HEK293 (cell line): Measurements from ENCODE around the gene ZSCAN4.

Experiments
- CTCF ChIA-PET: fragments of 350-600 bp; formaldehyde crosslinking; extraction: SDS; loops from one replicate; lab custom pipeline; 2021; ENCODE audit warnings: antibody characterized with exemption; lab: Yijun Ruan, JAX
- POLR2A ChIA-PET: fragments of 300-600 bp; formaldehyde crosslinking; extraction: SDS; loops from one replicate; lab custom pipeline; 2020; ENCODE audit warnings: antibody characterized with exemption, inconsistent platforms; lab: Yijun Ruan, JAX
- H3K27ac ChIP-seq: fragments of 200-500 bp; sonication (Bioruptor generic); 2 replicates; pipeline ENCODE4 v1.5.1; 2014; ENCODE audit warnings: low read depth, low read length, control low read depth, inconsistent platforms; ENCODE audit errors: extremely low read depth
- H3K36me3 ChIP-seq, 2 experiments: fragments of 200-500 bp in 1 of 2; sonication (Bioruptor generic) in 1 of 2; 1 replicate in 1 of 2; 2 replicates in 1 of 2; pipeline ENCODE4 v1.5.1; 2014 to 2017; ENCODE audit warnings: inconsistent platforms in 2 of 2, low read length in 2 of 2; ENCODE audit not compliant: control insufficient read depth in 2 of 2, insufficient read depth in 1 of 2
- H3K4me1 ChIP-seq: fragments of 200-500 bp; sonication (Bioruptor generic); 2 replicates; pipeline ENCODE4 v1.5.1; 2014; ENCODE audit warnings: mild to moderate bottlenecking, low read length, inconsistent platforms; ENCODE audit not compliant: control insufficient read depth, insufficient read depth
- H3K4me3 ChIP-seq: 2 replicates; pipeline ENCODE4 v1.5.1; 2011; ENCODE audit warnings: low read depth, mild to moderate bottlenecking, control low read depth, low read length, moderate library complexity
- H3K9me3 ChIP-seq: fragments of 200-500 bp; sonication (Bioruptor generic); 2 replicates; pipeline ENCODE4 v1.5.1; 2014; ENCODE audit warnings: low read depth, low read length, inconsistent platforms; ENCODE audit not compliant: control insufficient read depth, insufficient read depth
- EGR2 ChIP-seq: fragments of 450-650 bp; formaldehyde crosslinking; IDR thresholded peaks from 2 replicates; pipeline ENCODE4 v1.5.1; 2016; ENCODE audit warnings: low read depth, missing biosample characterization, missing genetic modification characterization
- OSR2 ChIP-seq: fragments of 450-650 bp; formaldehyde crosslinking; IDR thresholded peaks from 2 replicates; pipeline ENCODE4 v1.5.1; 2016; ENCODE audit warnings: missing biosample characterization, missing genetic modification characterization
- SP3 ChIP-seq: fragments of 450-650 bp; formaldehyde crosslinking; IDR thresholded peaks from 2 replicates; pipeline ENCODE4 v1.5.1; 2016; ENCODE audit warnings: missing biosample characterization, missing genetic modification characterization
- ZIC2 ChIP-seq: fragments of 450-650 bp; formaldehyde crosslinking; IDR thresholded peaks from 2 replicates; pipeline ENCODE4 v1.5.1; 2016; ENCODE audit warnings: missing biosample characterization, missing genetic modification characterization
- ZNF174 ChIP-seq: fragments of 450-650 bp; formaldehyde crosslinking; IDR thresholded peaks from 2 replicates; pipeline ENCODE4 v1.5.0; 2017; ENCODE audit warnings: missing biosample characterization, mild to moderate bottlenecking, missing genetic modification characterization
- ZNF202 ChIP-seq: fragments of 450-650 bp; formaldehyde crosslinking; IDR thresholded peaks from 2 replicates; pipeline ENCODE4 v1.5.1; 2016; ENCODE audit warnings: missing biosample characterization, missing genetic modification characterization, borderline replicate concordance
- ZNF239 ChIP-seq: fragments of 450-650 bp; formaldehyde crosslinking; IDR thresholded peaks from 2 replicates; pipeline ENCODE4 v1.5.1; 2016; ENCODE audit warnings: missing biosample characterization, missing genetic modification characterization
- ZNF311 ChIP-seq: fragments of 450-650 bp; formaldehyde crosslinking; IDR thresholded peaks from 2 replicates; pipeline ENCODE4 v1.5.1; 2017; ENCODE audit warnings: missing biosample characterization, missing genetic modification characterization, borderline replicate concordance
- ZNF341 ChIP-seq: fragments of 450-650 bp; formaldehyde crosslinking; IDR thresholded peaks from 2 replicates; pipeline ENCODE4; 2016; ENCODE audit warnings: low read depth, missing biosample characterization, missing genetic modification characterization
- ZNF561 ChIP-seq: fragments of 450-650 bp; IDR thresholded peaks from 2 replicates; pipeline ENCODE4 v1.5.1; 2018; ENCODE audit warnings: missing biosample characterization, missing genetic modification characterization, borderline replicate concordance
- ZNF600 ChIP-seq: fragments of 450-650 bp; formaldehyde crosslinking; IDR thresholded peaks from 2 replicates; pipeline ENCODE4 v1.5.1; 2016; ENCODE audit warnings: missing biosample characterization, missing genetic modification characterization
- ZNF621 ChIP-seq: fragments of 450-650 bp; formaldehyde crosslinking; IDR thresholded peaks from 2 replicates; pipeline ENCODE4 v1.5.1; 2017; ENCODE audit warnings: missing biosample characterization, missing genetic modification characterization
- ZNF843 ChIP-seq: fragments of 450-650 bp; formaldehyde crosslinking; IDR thresholded peaks from 2 replicates; pipeline ENCODE4 v1.5.1; 2016; ENCODE audit warnings: missing biosample characterization, missing genetic modification characterization
- ZSCAN16 ChIP-seq: fragments of 450-650 bp; formaldehyde crosslinking; IDR thresholded peaks from 2 replicates; pipeline ENCODE4 v1.5.1; 2016; ENCODE audit warnings: missing biosample characterization, missing genetic modification characterization
- TF ChIP-seq, protein P1 (sequence below): fragments of 450-650 bp; formaldehyde crosslinking; IDR thresholded peaks from 2 replicates; pipeline ENCODE4 v1.5.1; 2016; ENCODE audit warnings: missing biosample characterization, missing genetic modification characterization
- TF ChIP-seq, protein P2 (sequence below): fragments of 450-650 bp; formaldehyde crosslinking; IDR thresholded peaks from 2 replicates; pipeline ENCODE4 v1.5.1; 2017; ENCODE audit warnings: missing biosample characterization, missing genetic modification characterization
- TF ChIP-seq, protein P3 (sequence below): fragments of 450-650 bp; formaldehyde crosslinking; IDR thresholded peaks from 2 replicates; pipeline ENCODE4 v1.5.1; 2016; ENCODE audit warnings: missing biosample characterization, missing genetic modification characterization
- TF ChIP-seq, protein P4 (sequence below): fragments of 450-650 bp; formaldehyde crosslinking; IDR thresholded peaks from 2 replicates; pipeline ENCODE4 v1.5.1; 2016; ENCODE audit warnings: missing biosample characterization, missing genetic modification characterization
- TF ChIP-seq, protein P5 (sequence below): fragments of 450-650 bp; formaldehyde crosslinking; IDR thresholded peaks from 2 replicates; pipeline ENCODE4 v1.5.1; 2016; ENCODE audit warnings: missing biosample characterization, missing genetic modification characterization
- TF ChIP-seq, protein P6 (sequence below): fragments of 450-650 bp; formaldehyde crosslinking; IDR thresholded peaks from 2 replicates; pipeline ENCODE4 v1.5.1; 2016; ENCODE audit warnings: missing biosample characterization, missing genetic modification characterization

Gene ZSCAN4

DNA sequence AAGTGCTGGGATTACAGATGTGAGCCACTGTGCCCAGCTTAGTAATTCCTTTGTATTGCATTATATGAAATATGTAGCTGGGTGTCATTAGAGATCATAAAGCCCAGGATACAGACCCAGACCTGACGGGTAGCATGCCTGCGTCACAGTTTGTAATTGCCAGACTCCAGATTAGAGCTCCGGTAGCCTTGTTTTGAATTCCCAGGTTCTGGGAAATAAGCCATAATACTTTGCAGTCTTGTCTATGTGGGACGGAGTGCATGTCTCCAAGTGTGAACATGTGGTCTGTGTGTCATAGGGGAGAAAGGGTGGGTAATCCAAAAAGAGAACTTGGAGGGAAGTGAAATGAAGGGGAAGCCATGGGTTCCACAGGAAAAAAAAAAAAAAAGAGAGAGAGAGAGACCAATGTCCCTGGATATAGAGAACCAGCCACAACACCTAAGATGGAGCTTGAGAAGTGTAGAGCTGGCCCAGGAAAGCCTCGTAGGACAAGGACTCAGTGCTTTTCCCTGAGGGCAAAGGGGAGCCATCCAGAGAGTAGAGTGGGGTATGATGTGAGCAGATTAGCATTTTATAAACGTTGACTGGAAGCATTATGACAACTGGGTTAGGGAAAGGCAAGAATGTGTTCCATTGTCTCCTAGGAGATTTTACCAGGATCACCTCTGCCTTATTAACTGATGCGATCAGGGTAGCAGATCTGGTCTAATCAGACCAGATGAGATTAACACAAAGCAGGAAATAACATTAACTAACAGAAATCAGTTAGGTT lies 2.6 kb downstream of the ZSCAN4 start (continued):
- TF ChIP-seq, protein P1, sequence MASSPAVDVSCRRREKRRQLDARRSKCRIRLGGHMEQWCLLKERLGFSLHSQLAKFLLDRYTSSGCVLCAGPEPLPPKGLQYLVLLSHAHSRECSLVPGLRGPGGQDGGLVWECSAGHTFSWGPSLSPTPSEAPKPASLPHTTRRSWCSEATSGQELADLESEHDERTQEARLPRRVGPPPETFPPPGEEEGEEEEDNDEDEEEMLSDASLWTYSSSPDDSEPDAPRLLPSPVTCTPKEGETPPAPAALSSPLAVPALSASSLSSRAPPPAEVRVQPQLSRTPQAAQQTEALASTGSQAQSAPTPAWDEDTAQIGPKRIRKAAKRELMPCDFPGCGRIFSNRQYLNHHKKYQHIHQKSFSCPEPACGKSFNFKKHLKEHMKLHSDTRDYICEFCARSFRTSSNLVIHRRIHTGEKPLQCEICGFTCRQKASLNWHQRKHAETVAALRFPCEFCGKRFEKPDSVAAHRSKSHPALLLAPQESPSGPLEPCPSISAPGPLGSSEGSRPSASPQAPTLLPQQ (tag by site-specific recombination), result no peak
- TF ChIP-seq ZNF561 (no peak), ZNF174 (tag by site-specific recombination) (no peak)

DNA sequence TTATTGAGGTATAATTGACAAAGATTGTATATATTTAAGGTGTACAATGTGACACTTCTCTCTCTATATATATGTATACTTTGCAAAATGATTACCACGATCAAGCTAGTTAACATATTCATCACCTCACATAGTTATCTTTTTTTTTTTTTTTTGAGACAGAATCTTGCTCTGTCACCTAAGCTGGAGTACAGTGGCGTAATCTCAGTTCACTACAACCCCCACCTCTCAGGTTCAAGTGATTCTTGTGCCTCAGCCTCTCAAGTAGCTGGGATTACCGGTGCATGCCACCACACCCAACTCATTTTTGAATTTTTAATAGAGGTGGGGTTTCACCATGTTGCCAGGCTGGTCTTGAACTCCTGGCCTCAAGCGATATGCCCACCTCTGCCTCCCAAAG lies 3.7 kb downstream of the ZSCAN4 start:
- CTCF ChIA-PET, result interaction anchor here (1.0 to 1.1 kb wide), 2 partner anchors 9 to 40 kb away, joined by 4 to 6 read pairs; partner anchors contain the start of gene ZNF551
- H3K9me3 ChIP-seq, result no peaks in the 10 kb centered on the region

DNA sequence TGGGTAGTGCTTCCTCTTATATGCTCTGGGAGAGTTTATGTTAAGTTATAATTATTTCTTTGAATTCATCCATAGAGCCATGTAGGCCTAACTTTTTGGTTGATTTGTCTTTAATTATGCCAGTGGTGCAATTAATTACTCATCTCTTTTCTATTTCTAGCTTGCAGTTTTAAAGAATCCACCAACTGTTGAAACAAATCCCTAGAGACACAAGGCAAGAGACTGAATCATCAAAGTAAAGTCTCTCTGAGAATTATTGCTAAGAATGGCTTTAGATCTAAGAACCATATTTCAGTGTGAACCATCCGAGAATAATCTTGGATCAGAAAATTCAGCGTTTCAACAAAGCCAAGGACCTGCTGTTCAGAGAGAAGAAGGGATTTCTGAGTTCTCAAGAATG lies 7.1 kb downstream of the ZSCAN4 start:
- CTCF ChIA-PET, result no interaction called here
- POLR2A ChIA-PET, result no interaction called here
- TF ChIP-seq SP3 (tag by site-specific recombination), result no peak
- no peak for TF ChIP-seq ZNF600
- TF ChIP-seq, protein P2, sequence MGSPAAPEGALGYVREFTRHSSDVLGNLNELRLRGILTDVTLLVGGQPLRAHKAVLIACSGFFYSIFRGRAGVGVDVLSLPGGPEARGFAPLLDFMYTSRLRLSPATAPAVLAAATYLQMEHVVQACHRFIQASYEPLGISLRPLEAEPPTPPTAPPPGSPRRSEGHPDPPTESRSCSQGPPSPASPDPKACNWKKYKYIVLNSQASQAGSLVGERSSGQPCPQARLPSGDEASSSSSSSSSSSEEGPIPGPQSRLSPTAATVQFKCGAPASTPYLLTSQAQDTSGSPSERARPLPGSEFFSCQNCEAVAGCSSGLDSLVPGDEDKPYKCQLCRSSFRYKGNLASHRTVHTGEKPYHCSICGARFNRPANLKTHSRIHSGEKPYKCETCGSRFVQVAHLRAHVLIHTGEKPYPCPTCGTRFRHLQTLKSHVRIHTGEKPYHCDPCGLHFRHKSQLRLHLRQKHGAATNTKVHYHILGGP (tag by site-specific recombination), result no peak
- TF ChIP-seq ZIC2 (tag by site-specific recombination), result no peak
- no peak for TF ChIP-seq OSR2 (tag by site-specific recombination)
- TF ChIP-seq ZNF621 (tag by site-specific recombination), result no peak
- no peak overlapping the region for H3K27ac ChIP-seq
- H3K4me1 ChIP-seq, result no peaks in the 10 kb centered on the region
- H3K4me3 ChIP-seq, result no peak overlapping the region
- H3K36me3 ChIP-seq, result no peaks in the 10 kb centered on the region
- no peaks in the 10 kb centered on the region for H3K9me3 ChIP-seq

More for the DNA sequence above, 3.7 kb downstream of the ZSCAN4 start:
- Histone ChIP-seq H3K36me3 (no peaks in the 10 kb centered on the region), H3K27ac (no peak overlapping the region), H3K4me1 (no peaks in the 10 kb centered on the region), H3K4me3 (no peak overlapping the region)
- POLR2A ChIA-PET, result interaction anchor here (1.0 kb wide), 1 partner anchor 9 kb away, joined by 3 read pairs; the partner anchor contains the start of gene ZNF551
- TF ChIP-seq ZNF311 (tag by site-specific recombination) (no peak), ZNF202 (tag by site-specific recombination) (no peak), ZSCAN16 (tag by site-specific recombination) (no peak), EGR2 (tag by site-specific recombination) (no peak), ZNF341 (tag by site-specific recombination) (no peak), ZNF843 (tag by site-specific recombination) (no peak), ZNF239 (tag by site-specific recombination) (no peak), ZIC2 (tag by site-specific recombination) (no peak)
- TF ChIP-seq, protein P3, sequence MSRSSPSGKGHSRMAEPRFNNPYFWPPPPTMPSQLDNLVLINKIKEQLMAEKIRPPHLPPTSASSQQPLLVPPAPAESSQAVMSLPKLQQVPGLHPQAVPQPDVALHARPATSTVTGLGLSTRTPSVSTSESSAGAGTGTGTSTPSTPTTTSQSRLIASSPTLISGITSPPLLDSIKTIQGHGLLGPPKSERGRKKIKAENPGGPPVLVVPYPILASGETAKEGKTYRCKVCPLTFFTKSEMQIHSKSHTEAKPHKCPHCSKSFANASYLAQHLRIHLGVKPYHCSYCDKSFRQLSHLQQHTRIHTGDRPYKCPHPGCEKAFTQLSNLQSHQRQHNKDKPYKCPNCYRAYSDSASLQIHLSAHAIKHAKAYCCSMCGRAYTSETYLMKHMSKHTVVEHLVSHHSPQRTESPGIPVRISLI (tag by site-specific recombination), result no peak
- TF ChIP-seq, protein P4, sequence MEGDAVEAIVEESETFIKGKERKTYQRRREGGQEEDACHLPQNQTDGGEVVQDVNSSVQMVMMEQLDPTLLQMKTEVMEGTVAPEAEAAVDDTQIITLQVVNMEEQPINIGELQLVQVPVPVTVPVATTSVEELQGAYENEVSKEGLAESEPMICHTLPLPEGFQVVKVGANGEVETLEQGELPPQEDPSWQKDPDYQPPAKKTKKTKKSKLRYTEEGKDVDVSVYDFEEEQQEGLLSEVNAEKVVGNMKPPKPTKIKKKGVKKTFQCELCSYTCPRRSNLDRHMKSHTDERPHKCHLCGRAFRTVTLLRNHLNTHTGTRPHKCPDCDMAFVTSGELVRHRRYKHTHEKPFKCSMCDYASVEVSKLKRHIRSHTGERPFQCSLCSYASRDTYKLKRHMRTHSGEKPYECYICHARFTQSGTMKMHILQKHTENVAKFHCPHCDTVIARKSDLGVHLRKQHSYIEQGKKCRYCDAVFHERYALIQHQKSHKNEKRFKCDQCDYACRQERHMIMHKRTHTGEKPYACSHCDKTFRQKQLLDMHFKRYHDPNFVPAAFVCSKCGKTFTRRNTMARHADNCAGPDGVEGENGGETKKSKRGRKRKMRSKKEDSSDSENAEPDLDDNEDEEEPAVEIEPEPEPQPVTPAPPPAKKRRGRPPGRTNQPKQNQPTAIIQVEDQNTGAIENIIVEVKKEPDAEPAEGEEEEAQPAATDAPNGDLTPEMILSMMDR (tag by site-specific recombination), result no peak
- TF ChIP-seq, protein P5, sequence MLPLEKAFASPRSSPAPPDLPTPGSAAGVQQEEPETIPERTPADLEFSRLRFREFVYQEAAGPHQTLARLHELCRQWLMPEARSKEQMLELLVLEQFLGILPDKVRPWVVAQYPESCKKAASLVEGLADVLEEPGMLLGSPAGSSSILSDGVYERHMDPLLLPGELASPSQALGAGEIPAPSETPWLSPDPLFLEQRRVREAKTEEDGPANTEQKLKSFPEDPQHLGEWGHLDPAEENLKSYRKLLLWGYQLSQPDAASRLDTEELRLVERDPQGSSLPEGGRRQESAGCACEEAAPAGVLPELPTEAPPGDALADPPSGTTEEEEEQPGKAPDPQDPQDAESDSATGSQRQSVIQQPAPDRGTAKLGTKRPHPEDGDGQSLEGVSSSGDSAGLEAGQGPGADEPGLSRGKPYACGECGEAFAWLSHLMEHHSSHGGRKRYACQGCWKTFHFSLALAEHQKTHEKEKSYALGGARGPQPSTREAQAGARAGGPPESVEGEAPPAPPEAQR (tag by site-specific recombination), result no peak
- TF ChIP-seq, protein P6, sequence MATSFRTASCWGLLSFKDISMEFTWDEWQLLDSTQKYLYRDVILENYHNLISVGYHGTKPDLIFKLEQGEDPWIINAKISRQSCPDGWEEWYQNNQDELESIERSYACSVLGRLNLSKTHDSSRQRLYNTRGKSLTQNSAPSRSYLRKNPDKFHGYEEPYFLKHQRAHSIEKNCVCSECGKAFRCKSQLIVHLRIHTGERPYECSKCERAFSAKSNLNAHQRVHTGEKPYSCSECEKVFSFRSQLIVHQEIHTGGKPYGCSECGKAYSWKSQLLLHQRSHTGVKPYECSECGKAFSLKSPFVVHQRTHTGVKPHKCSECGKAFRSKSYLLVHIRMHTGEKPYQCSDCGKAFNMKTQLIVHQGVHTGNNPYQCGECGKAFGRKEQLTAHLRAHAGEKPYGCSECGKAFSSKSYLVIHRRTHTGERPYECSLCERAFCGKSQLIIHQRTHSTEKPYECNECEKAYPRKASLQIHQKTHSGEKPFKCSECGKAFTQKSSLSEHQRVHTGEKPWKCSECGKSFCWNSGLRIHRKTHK (tag by site-specific recombination), result no peak
